GM23338 (cell line): ENCODE measurements around the gene EPSTI1. TPM values are rescaled to one million over a fixed set of nuclear protein-coding genes. Genes with fewer than 3 reads are reported as not detected.

Experiments used
- CTCF ChIP-seq, 2 experiments: fragments of 200-600 bp in 1 of 2; sonication (generic) in 1 of 2; conservative IDR thresholded peaks; 2 replicates each; pipeline versions ENCODE4 v1.5.1 to v1.6.1; 2016 to 2017; ENCODE audit warnings: antibody characterized with exemption in 2 of 2, low read depth in 2 of 2, mild to moderate bottlenecking in 2 of 2, moderate library complexity in 1 of 2
- ETS1 ChIP-seq: IDR thresholded peaks from 2 replicates; pipeline ENCODE4 v1.6.1; 2016; ENCODE audit warnings: antibody characterized with exemption
- EZH2 ChIP-seq: fragments of 200-600 bp; sonication (generic); IDR thresholded peaks from one replicate; pipeline ENCODE4 v1.8.0; 2017; ENCODE audit warnings: antibody characterized with exemption, mild to moderate bottlenecking, low read depth; ENCODE audit not compliant: unreplicated experiment
- JUNB ChIP-seq: IDR thresholded peaks from one replicate; pipeline ENCODE4 v1.6.1; 2016; ENCODE audit warnings: antibody characterized with exemption; ENCODE audit not compliant: unreplicated experiment
- ZNF331 ChIP-seq: fragments of 250-450 bp; sonication (Bioruptor Pico); IDR thresholded peaks from 2 replicates; pipeline ENCODE4 v1.5.0; 2020; ENCODE audit warnings: low read depth, mild to moderate bottlenecking, moderate library complexity
- ZNF462 ChIP-seq: fragments of 250-450 bp; sonication (Bioruptor Pico); IDR thresholded peaks from 2 replicates; pipeline ENCODE4 v1.5.0; 2020; ENCODE audit warnings: mild to moderate bottlenecking, moderate library complexity
- polyA plus RNA-seq: library from polyadenylated mRNA; unstranded; fragments of >200 nt; fragmentation: Nextera tagmentation; extraction: Ambion mirVana; gene quantifications from 2 replicates; pipeline ENCODE4 v1.2.1, GENCODE V29; 2016
- total RNA-seq: library from RNA; depleted of rRNA; stranded (reverse); fragments of >200 nt; shearing (Covaris generic); gene quantifications from 2 replicates; pipeline ENCODE4 v1.2.3, GENCODE V29; 2014

The EPSTI1 gene
- total and polyA plus RNA-seq, 2 experiments from 2014 or later: 0.10 to 0.68 TPM

- TF ChIP-seq ZNF462: no peak
- no peak for TF ChIP-seq JUNB
- TF ChIP-seq ETS1: no peak
- no peak for TF ChIP-seq EZH2
- no peak for TF ChIP-seq CTCF (conservative IDR thresholded peaks at IDR 0.05; ENCODE audit: low read depth in 2 of 2)
- no peak for TF ChIP-seq ZNF331 (CRISPR knock-in tag)
These were observed 15.0 kb upstream of the EPSTI1 start (continued) for GRCh38 chr13:43006893-43007631.
